ENCODE results near the gene QRICH1. TPM values are rescaled to one million over a fixed set of nuclear protein-coding genes. Genes with fewer than 3 reads are reported as not detected.

Gene QRICH1
- total RNA-seq, 1 experiment from 2014 or later: 87.5 TPM

DNA sequence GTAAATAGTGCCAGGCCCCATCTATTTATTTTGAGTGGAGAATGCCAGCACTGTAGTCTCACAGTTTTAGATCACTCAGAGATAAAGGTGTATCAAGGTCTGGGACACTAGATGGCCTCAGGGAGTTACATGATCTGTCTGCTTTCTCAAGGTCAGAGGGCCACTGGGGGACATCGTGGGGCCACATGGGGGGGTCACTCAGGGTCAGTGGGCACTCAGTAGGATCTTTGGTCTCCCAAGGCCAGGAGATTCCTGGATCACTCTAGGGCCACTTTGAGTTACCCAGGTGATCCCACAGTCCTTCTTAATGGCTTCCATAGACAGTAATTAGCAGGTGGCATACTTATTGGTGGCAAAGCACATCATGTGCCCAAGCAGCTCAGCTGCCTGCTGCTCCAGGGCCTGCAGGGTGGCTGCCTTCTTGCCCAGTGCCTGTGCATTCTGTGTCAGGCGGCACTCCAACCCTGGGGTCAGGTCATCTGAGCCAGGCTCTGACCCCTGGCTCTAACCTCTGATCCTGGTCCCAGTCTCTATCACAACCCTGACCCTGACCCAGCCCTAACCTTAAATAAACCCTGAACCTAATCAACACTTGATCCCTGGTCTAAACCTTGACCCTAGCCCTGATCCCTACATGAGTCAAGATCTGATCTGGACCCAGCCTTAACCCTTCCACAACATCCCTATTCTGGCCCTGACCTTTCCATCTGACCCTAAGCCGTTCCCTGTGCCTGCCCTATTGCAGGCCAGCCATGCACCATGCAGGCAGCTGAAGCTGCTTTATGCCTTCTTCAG, 40.8 kb upstream of the QRICH1 start:
- ChIA-PET POLR2A (ENCODE audit: unreplicated experiment) (interaction anchor here (0.6 kb wide), 1 partner anchor 709 kb away, joined by 3 read pairs; no protein-coding TSS in a partner anchor), CTCF (no interaction called here)
- BruUV-seq (replicated peaks): no TSS peak
- DNase-seq: no peak
- H3K4me3 ChIP-seq: no peak overlapping the region; the same call in 1 of the 2 replicates
- H3K27ac ChIP-seq: no peak overlapping the region
- intact Hi-C loops (cut with micrococcal nuclease; ENCODE audit: unreplicated experiment): no loop called here
- H3K79me2 ChIP-seq (ENCODE audit: low read depth): peaks cover 18% of the 10 kb centered on the region
- peaks cover 22% of the 10 kb centered on the region for H3F3A ChIP-seq (ENCODE audit: insufficient read depth, low read depth)
- no peaks in the 10 kb centered on the region for H4K20me1 ChIP-seq (ENCODE audit: insufficient read depth)
- no peaks in the 10 kb centered on the region for H3K9me2 ChIP-seq (ENCODE audit: insufficient read depth)
- no peak for TF ChIP-seq CTCF (conservative IDR thresholded peaks at IDR 0.05)
- no peak for TF ChIP-seq EZH2 (IDR thresholded peaks at IDR 0.05; ENCODE audit: low read depth)
- no peaks in the 10 kb centered on the region; the same call in 1 of the 2 replicates for H3K9me3 ChIP-seq (ENCODE audit: insufficient read depth, low read depth)
- peak overlapping the region; percentile 99 for H3K4me2 ChIP-seq
- H2AFZ ChIP-seq: no peak overlapping the region
- H3K4me1 ChIP-seq (replicated peaks; ENCODE audit: insufficient read depth): peaks cover 19% of the 10 kb centered on the region
- H3K27me3 ChIP-seq (ENCODE audit: insufficient read depth, low read depth): no peaks in the 10 kb centered on the region
- no peaks in the 10 kb centered on the region for H3K36me3 ChIP-seq (ENCODE audit: low read depth)

DNA sequence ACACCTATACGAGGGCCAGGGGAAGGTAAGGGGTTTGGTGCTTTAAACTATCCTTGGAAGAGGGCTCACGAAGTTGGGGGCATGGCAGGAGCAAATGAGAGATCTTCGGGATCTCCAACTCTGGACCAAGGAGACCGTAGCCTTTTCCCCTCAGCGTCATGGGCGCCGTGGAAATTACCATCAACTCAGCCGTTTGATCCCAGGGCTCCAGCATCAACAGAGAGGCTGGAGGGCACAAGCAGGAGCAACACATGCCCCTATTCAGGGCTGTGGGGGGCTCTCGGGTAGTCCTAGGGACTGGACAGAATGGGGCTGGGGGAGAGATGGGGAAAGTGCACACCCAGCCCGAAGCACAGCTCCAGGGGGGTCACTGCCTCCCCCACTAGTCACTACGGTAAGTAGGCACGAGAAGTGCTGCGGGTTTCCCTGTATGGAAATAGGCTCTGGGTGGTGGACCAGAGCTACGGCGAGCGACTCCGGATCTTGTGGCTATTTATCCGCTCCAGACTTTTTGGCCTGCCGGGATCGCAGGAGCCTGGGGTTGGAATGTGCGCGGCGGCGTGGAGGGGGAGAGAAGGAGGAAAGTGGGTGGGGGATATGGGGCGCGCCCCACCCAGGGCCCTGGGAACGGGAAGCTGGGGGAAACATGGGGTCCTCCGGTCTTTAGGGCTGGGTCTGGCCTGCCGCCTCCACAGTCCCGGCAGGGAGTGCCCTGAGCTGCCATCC, 39.5 kb upstream of the QRICH1 start:
- H2AFZ ChIP-seq: peak overlapping the region; percentile 97
- TF ChIP-seq CTCF (conservative IDR thresholded peaks at IDR 0.05) (no peak), EZH2 (IDR thresholded peaks at IDR 0.05; ENCODE audit: low read depth) (no peak)
- no peaks in the 10 kb centered on the region for H3K9me3 ChIP-seq (ENCODE audit: insufficient read depth, low read depth)
- ChIA-PET CTCF (no interaction called here), POLR2A (ENCODE audit: unreplicated experiment) (interaction anchor here (0.5 to 0.7 kb wide), 3 partner anchors 16 to 278 kb away, joined by 3 to 35 read pairs (median 3); partner anchors contain the start of genes RHOA and WDR6)
- peaks cover 18% of the 10 kb centered on the region for H3K79me2 ChIP-seq (ENCODE audit: low read depth)
- no TSS peak for BruUV-seq (replicated peaks)
- peak overlapping the region; percentile 99 for H3K4me2 ChIP-seq
- peak overlapping the region; percentile 78 for H3K4me3 ChIP-seq
- peak; percentile 71 to 85 for DNase-seq
- H3K36me3 ChIP-seq (ENCODE audit: low read depth): no peaks in the 10 kb centered on the region
- intact Hi-C loops (cut with micrococcal nuclease; ENCODE audit: unreplicated experiment): loop anchor here (1.0 kb wide), 1 partner anchor 39 kb away; the partner anchor contains the start of gene QRICH1
- no peaks in the 10 kb centered on the region for H3K9me2 ChIP-seq (ENCODE audit: insufficient read depth)
- H3K4me1 ChIP-seq (replicated peaks; ENCODE audit: insufficient read depth): peaks cover 19% of the 10 kb centered on the region
- no peaks in the 10 kb centered on the region for H4K20me1 ChIP-seq (ENCODE audit: insufficient read depth)
- no peaks in the 10 kb centered on the region for H3K27me3 ChIP-seq (ENCODE audit: insufficient read depth, low read depth)
- H3F3A ChIP-seq (ENCODE audit: insufficient read depth, low read depth): peaks cover 22% of the 10 kb centered on the region
- H3K27ac ChIP-seq: peak overlapping the region; percentile 92

GRCh38 chr3:49132437-49133225, 38.8 kb upstream of the QRICH1 start, which contains the start of gene LAMB2:
Gene LAMB2, minus strand, starts transcription at chr3:49133050. Its CDS starts 183 bp downstream, at chr3:49132867.
- Histone ChIP-seq H4K20me1 (ENCODE audit: insufficient read depth) (no peaks in the 10 kb centered on the region), H3K4me3 (peak within 1 kb of the TSS; percentile 78), H3K27ac (peak within 1 kb of the TSS; percentile 92), H3K27me3 (ENCODE audit: insufficient read depth, low read depth) (no peaks in the 10 kb centered on the region), H2AFZ (peak within 1 kb of the TSS; percentile 97), H3F3A (ENCODE audit: insufficient read depth, low read depth) (peaks cover 22% of the 10 kb centered on the region), H3K36me3 (ENCODE audit: low read depth) (no peaks in the 10 kb centered on the region), H3K9me3 (ENCODE audit: insufficient read depth, low read depth) (no peaks in the 10 kb centered on the region), H3K4me1 (replicated peaks; ENCODE audit: insufficient read depth) (peaks cover 19% of the 10 kb centered on the region), H3K79me2 (ENCODE audit: low read depth) (peaks cover 18% of the 10 kb centered on the region), H3K9me2 (ENCODE audit: insufficient read depth) (no peaks in the 10 kb centered on the region), H3K4me2 (peak within 1 kb of the TSS; percentile 99)
- TSS peak; percentile 76 for BruUV-seq (replicated peaks)
- ChIA-PET POLR2A (ENCODE audit: unreplicated experiment) (interaction anchor here (0.5 to 0.8 kb wide), 7 partner anchors 12 to 699 kb away, joined by 3 to 35 read pairs (median 3); partner anchors contain the start of genes QARS1, QRICH1, RHOA and USP19), CTCF (interaction anchor here (0.6 to 1.0 kb wide), 4 partner anchors 38 to 286 kb away, joined by 3 to 6 read pairs (median 5); no protein-coding TSS in a partner anchor)
- no peak for TF ChIP-seq CTCF (conservative IDR thresholded peaks at IDR 0.05)
- TF ChIP-seq EZH2 (IDR thresholded peaks at IDR 0.05; ENCODE audit: low read depth): no peak
- peak; percentile 82 to 89 for DNase-seq
- intact Hi-C loops (cut with micrococcal nuclease; ENCODE audit: unreplicated experiment): loop anchor here (1.0 kb wide), 2 partner anchors 12 to 38 kb away; partner anchors contain the start of genes QRICH1 and USP19
